Smooth muscle cell (in vitro differentiated cells): ENCODE data around the gene YY2. TPM values are rescaled to one million over a fixed set of nuclear protein-coding genes. Genes with fewer than 3 reads are reported as not detected.

Experiments
- DNase-seq: peaks from one replicate; lab custom pipeline; 2025; ENCODE audit not compliant: unreplicated experiment; lab: John Stamatoyannopoulos, UW
- H2AFZ ChIP-seq: fragments of 200-600 bp; sonication (generic); 2 replicates; pipeline ENCODE4 v1.6.0; 2016; ENCODE audit warnings: antibody characterized with exemption, low read depth, mild to moderate bottlenecking
- H3F3A ChIP-seq: fragments of 200-600 bp; sonication (generic); 2 replicates; pipeline ENCODE4 v1.6.0; 2017; ENCODE audit warnings: antibody characterized with exemption, low read depth
- H3K27ac ChIP-seq: fragments of 200-600 bp; sonication (generic); 2 replicates; pipeline ENCODE4 v1.5.1; 2016; ENCODE audit warnings: low read depth, mild to moderate bottlenecking
- H3K27me3 ChIP-seq: fragments of 200-600 bp; sonication (generic); 2 replicates; pipeline ENCODE4 v1.6.1; 2016; ENCODE audit warnings: low read depth, mild to moderate bottlenecking
- H3K36me3 ChIP-seq: fragments of 200-600 bp; sonication (generic); 2 replicates; pipeline ENCODE4 v1.5.1; 2016; ENCODE audit warnings: low read depth
- H3K4me1 ChIP-seq: fragments of 200-600 bp; sonication (generic); 2 replicates; pipeline ENCODE4 v1.5.1; 2016; ENCODE audit warnings: low read depth
- H3K4me2 ChIP-seq: fragments of 200-600 bp; sonication (generic); 2 replicates; pipeline ENCODE4 v1.6.0; 2016; ENCODE audit warnings: mild to moderate bottlenecking
- H3K4me3 ChIP-seq: fragments of 200-600 bp; sonication (generic); 2 replicates; pipeline ENCODE4 v1.5.1; 2016; ENCODE audit warnings: mild to moderate bottlenecking
- H3K79me2 ChIP-seq: fragments of 200-600 bp; sonication (generic); 2 replicates; pipeline ENCODE4 v1.6.0; 2016; ENCODE audit warnings: low read depth, mild to moderate bottlenecking
- H3K9ac ChIP-seq: fragments of 200-600 bp; sonication (generic); 2 replicates; pipeline ENCODE4 v1.6.0; 2016; ENCODE audit warnings: low read depth
- H3K9me3 ChIP-seq: fragments of 200-600 bp; sonication (generic); replicated peaks from 2 replicates; pipeline ENCODE4 v1.5.1; 2016; ENCODE audit warnings: low read depth
- H4K20me1 ChIP-seq: fragments of 200-600 bp; sonication (generic); 2 replicates; pipeline ENCODE4 v1.6.0; 2016; ENCODE audit warnings: low read depth
- WGBS: methylation state at CpG from one replicate; pipeline ENCODE4 v1.1.7; 2016; ENCODE audit warnings: low lambda C conversion rate; 5-methylcytosine and 5-hydroxymethylcytosine counted together
- polyA plus RNA-seq: library from polyadenylated mRNA; unstranded; fragments of >200 nt; fragmentation: Nextera tagmentation; extraction: Ambion mirVana; gene quantifications from 2 replicates; pipeline ENCODE4 v1.2.1, GENCODE V29; 2016
- total RNA-seq: library from RNA; depleted of rRNA; stranded (reverse); fragments of >200 nt; gene quantifications from 2 replicates; pipeline ENCODE4 v1.2.3, GENCODE V29; 2014
- TF ChIP-seq, protein P1 (sequence below): fragments of 200-600 bp; sonication (generic); IDR thresholded peaks from 2 replicates; pipeline ENCODE4 v1.5.1; 2017; ENCODE audit warnings: borderline replicate concordance, mild to moderate bottlenecking, antibody characterized with exemption; ENCODE audit not compliant: insufficient read depth, poor library complexity, severe bottlenecking

The YY2 gene
- total and polyA plus RNA-seq, 2 experiments from 2014 or later = 2.0 to 2.4 TPM

DNA sequence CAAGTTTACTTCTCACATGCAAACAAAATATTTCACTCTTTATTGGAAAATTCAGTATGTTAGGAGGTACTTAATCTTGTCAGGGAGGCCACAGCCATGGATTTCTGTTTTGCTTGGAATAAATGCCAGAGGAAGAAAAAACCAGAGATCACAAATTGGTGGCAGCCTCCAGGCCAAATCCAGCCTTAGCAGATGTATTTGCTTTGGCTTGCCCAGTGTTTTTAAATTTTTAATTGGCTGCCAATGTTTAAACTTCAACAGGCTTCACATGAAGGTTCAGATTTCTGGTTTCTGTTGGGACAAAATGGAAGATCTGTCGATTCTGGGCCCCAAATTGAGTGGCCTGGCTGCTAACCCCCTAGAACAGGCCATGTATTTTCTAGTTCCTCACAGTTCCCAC, 19.2 kb downstream of the YY2 start:
- Histone ChIP-seq H2AFZ (no peak overlapping the region), H3K9ac (no peak overlapping the region), H3F3A (no peaks in the 10 kb centered on the region), H3K4me2 (no peak overlapping the region), H3K9me3 (peaks cover 6% of the 10 kb centered on the region), H3K27ac (no peak overlapping the region), H3K36me3 (no peaks in the 10 kb centered on the region), H3K4me1 (no peaks in the 10 kb centered on the region), H3K79me2 (no peaks in the 10 kb centered on the region), H3K4me3 (no peak overlapping the region), H4K20me1 (no peaks in the 10 kb centered on the region), H3K27me3 (no peaks in the 10 kb centered on the region)
- DNase-seq = no peak
- TF ChIP-seq, protein P1, sequence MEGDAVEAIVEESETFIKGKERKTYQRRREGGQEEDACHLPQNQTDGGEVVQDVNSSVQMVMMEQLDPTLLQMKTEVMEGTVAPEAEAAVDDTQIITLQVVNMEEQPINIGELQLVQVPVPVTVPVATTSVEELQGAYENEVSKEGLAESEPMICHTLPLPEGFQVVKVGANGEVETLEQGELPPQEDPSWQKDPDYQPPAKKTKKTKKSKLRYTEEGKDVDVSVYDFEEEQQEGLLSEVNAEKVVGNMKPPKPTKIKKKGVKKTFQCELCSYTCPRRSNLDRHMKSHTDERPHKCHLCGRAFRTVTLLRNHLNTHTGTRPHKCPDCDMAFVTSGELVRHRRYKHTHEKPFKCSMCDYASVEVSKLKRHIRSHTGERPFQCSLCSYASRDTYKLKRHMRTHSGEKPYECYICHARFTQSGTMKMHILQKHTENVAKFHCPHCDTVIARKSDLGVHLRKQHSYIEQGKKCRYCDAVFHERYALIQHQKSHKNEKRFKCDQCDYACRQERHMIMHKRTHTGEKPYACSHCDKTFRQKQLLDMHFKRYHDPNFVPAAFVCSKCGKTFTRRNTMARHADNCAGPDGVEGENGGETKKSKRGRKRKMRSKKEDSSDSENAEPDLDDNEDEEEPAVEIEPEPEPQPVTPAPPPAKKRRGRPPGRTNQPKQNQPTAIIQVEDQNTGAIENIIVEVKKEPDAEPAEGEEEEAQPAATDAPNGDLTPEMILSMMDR = no peak
- 71% methylated on average over 1 of the region's 1 CpG for WGBS

DNA sequence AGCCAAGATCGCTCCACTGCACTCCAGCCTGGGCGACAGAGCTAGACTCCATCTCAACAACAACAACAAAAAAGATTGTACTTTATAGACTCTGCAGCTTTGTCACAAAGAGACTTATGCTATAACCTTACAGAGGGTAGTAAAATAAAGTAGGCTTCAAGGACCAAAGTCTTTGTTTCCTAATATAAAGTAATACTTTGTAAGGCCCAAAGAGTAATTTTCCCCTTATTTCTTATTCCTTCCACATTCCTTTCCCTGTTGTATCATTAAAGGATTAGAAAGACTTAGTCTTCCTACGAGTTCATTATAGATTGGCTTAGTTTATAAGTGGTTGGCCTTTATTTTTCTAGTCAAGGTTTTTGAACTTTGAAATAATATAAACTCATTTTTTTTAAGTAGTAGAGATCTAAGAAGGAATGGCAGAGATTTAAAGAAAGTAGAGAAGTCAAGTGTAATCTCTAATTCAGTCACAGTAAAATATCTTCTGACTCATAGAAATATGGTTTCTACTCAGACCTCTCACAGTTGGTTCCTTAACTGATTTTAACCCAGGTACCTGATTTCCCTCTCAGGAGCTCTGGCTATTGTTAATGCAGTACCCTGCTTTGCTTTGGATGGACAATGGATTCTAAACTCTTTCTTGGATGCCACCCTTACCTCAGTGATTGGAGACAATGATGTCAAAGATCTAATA, 26.2 kb downstream of the YY2 start:
- no peak for DNase-seq
- Histone ChIP-seq H3K9ac (no peak overlapping the region), H3K27me3 (no peaks in the 10 kb centered on the region), H3K9me3 (no peaks in the 10 kb centered on the region), H3F3A (no peaks in the 10 kb centered on the region), H3K36me3 (no peaks in the 10 kb centered on the region), H2AFZ (no peak overlapping the region), H4K20me1 (no peaks in the 10 kb centered on the region), H3K79me2 (no peaks in the 10 kb centered on the region), H3K27ac (no peak overlapping the region), H3K4me2 (no peak overlapping the region), H3K4me3 (no peak overlapping the region), H3K4me1 (no peaks in the 10 kb centered on the region)
- WGBS = 81% methylated on average over 3 of the region's 3 CpGs
- TF ChIP-seq, protein P1 = no peak

DNA sequence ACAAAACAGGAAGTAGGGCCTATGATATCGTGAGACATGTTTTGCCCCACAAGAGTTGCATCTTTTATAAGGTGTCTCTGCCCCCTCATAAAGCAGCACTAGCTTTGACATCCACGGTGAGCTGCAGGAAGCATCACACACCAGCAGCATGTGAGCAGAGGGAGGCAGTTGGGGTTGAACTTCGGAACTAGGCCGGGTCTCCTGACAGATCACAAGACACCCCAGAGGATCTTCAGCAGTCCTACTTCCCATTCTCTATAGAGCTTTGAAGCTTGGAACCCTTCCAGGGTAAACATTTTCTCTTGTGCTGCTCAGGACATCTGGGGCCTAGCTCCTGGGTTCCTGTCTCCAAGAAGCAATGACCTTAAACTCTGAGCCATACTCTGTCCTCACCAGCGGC, 27.5 kb downstream of the YY2 start:
- TF ChIP-seq, protein P1 = no peak
- Histone ChIP-seq H3K27ac (no peak overlapping the region), H3K4me1 (no peaks in the 10 kb centered on the region), H2AFZ (no peak overlapping the region), H3K27me3 (no peaks in the 10 kb centered on the region), H3K4me2 (no peak overlapping the region), H3F3A (no peaks in the 10 kb centered on the region), H3K4me3 (no peak overlapping the region), H3K9me3 (no peaks in the 10 kb centered on the region), H3K79me2 (no peaks in the 10 kb centered on the region), H3K9ac (no peak overlapping the region), H3K36me3 (no peaks in the 10 kb centered on the region), H4K20me1 (no peaks in the 10 kb centered on the region)
- 78% methylated on average over 5 of the region's 5 CpGs for WGBS
- no peak for DNase-seq

DNA sequence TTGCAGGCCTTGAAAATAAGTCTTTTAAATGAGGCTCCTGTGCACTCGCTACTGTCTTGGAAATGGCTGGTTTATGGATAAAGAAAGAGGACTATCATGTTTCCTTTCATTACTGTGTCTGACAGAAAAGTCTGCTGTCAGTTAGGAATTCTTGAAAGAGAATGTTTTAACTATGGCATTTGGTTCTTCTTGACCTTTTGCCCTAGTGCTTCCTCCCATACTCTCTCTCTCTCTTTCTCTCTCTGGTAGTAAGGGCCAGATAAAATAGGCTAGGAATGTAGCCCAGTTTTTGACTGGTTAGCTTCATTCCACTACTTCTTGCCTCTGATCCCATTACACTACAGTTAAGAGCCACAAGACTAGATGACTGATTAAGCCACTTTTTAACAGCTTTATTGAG, 29.8 kb downstream of the YY2 start:
- no peaks in the 10 kb centered on the region for H4K20me1 ChIP-seq
- no peak overlapping the region for H3K4me3 ChIP-seq
- no peak overlapping the region for H3K4me2 ChIP-seq
- no peak overlapping the region for H2AFZ ChIP-seq
- TF ChIP-seq, protein P1 = no peak
- H3F3A ChIP-seq = no peaks in the 10 kb centered on the region
- no peak for DNase-seq
- no peaks in the 10 kb centered on the region for H3K79me2 ChIP-seq
- H3K36me3 ChIP-seq = no peaks in the 10 kb centered on the region
- H3K27me3 ChIP-seq = no peaks in the 10 kb centered on the region
- 51% methylated on average over 1 of the region's 1 CpG for WGBS
- no peak overlapping the region for H3K9ac ChIP-seq
- no peak overlapping the region for H3K27ac ChIP-seq
- H3K4me1 ChIP-seq = no peaks in the 10 kb centered on the region
- no peaks in the 10 kb centered on the region for H3K9me3 ChIP-seq
